ENCODE results near the gene ACER3.
A peak's percentile ranks its signal among the peaks of the same experiment; 100 is the strongest.

Gene ACER3

DNA sequence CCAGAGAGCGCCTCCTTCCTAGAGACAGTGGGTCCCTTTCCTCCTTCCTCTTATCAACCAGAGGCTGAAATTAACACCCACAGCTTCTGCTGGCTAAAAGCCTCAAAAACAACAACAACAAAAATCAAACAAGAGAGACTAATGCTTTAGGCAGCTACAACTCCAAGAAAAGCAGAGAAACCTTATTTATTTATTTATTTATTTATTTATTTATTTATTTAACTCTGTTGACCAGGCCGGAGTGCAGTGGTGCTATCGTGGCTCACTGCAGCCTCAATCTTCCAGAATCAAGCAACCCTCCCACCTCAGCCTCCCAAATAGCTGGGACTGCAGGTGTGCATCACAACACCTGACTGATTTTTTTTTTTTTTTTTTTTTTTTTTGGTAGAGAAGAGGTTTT is 170.9 kb downstream of the ACER3 start:
- H3K36me3 Mint-ChIP-seq (ENCODE audit: low read depth), result no peaks in the 10 kb centered on the region
- H3K27me3 Mint-ChIP-seq (ENCODE audit: low read depth), result peaks cover 14% of the 10 kb centered on the region
- no peaks in the 10 kb centered on the region for H3K4me1 Mint-ChIP-seq
- TF ChIP-seq, protein P1, sequence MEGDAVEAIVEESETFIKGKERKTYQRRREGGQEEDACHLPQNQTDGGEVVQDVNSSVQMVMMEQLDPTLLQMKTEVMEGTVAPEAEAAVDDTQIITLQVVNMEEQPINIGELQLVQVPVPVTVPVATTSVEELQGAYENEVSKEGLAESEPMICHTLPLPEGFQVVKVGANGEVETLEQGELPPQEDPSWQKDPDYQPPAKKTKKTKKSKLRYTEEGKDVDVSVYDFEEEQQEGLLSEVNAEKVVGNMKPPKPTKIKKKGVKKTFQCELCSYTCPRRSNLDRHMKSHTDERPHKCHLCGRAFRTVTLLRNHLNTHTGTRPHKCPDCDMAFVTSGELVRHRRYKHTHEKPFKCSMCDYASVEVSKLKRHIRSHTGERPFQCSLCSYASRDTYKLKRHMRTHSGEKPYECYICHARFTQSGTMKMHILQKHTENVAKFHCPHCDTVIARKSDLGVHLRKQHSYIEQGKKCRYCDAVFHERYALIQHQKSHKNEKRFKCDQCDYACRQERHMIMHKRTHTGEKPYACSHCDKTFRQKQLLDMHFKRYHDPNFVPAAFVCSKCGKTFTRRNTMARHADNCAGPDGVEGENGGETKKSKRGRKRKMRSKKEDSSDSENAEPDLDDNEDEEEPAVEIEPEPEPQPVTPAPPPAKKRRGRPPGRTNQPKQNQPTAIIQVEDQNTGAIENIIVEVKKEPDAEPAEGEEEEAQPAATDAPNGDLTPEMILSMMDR (IDR thresholded peaks at IDR 0.05; ENCODE audit: unreplicated experiment in 3 of 3), result no peak
- H3K27ac Mint-ChIP-seq, result no peak overlapping the region
- H3K9me3 Mint-ChIP-seq, result no peaks in the 10 kb centered on the region
- no peak overlapping the region for H3K4me3 Mint-ChIP-seq

DNA sequence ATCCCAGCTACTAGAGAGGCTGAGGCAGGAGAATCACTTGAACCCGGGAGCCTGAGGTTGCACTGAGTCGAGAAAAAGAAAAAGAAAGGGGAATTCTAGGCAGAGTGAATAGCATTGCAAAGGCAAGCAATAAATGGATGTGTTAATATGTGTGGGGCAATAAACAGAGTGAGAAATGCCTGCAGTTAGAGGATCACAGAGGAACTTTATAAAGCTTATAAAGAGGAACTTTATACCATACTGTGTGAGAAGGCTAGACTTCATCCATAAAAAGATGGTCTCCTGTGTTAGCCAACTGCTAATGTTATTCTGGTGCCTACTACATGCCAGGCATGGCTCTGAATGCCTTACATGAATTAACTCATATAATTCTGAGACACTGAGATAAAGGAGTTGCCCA is 174.3 kb downstream of the ACER3 start:
- Mint-ChIP-seq H3K27ac (no peak overlapping the region), H3K27me3 (ENCODE audit: low read depth) (peaks cover 31% of the 10 kb centered on the region), H3K4me3 (no peak overlapping the region), H3K4me1 (no peaks in the 10 kb centered on the region), H3K9me3 (no peaks in the 10 kb centered on the region), H3K36me3 (ENCODE audit: low read depth) (no peaks in the 10 kb centered on the region)
- TF ChIP-seq, protein P1 (IDR thresholded peaks at IDR 0.05; ENCODE audit: unreplicated experiment in 3 of 3), result no peak

DNA sequence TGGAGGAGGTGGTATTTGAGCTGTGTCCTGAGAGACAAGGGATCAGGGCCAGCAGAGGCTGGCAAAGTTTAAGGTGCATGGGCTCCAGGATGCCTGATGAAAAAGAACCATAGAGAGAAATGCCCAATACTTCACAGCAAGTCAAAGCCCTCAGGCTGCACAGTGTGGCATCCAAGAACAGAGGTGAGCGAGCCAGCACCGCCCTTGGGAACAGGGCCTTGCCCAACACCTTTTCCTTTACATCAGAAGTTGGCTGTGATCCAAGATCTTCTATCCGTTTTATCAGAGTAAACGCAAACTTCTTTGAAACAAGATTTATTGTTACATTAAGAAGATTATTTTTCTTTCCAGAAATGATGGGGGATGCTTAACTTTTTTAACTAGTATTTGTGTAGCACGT is 174.9 kb downstream of the ACER3 start:
- TF ChIP-seq, protein P1 (IDR thresholded peaks at IDR 0.05; ENCODE audit: unreplicated experiment in 3 of 3), result no peak
- Mint-ChIP-seq H3K4me3 (no peak overlapping the region), H3K9me3 (no peaks in the 10 kb centered on the region), H3K36me3 (ENCODE audit: low read depth) (no peaks in the 10 kb centered on the region), H3K27ac (no peak overlapping the region), H3K4me1 (no peaks in the 10 kb centered on the region), H3K27me3 (ENCODE audit: low read depth) (peaks cover 33% of the 10 kb centered on the region)

DNA sequence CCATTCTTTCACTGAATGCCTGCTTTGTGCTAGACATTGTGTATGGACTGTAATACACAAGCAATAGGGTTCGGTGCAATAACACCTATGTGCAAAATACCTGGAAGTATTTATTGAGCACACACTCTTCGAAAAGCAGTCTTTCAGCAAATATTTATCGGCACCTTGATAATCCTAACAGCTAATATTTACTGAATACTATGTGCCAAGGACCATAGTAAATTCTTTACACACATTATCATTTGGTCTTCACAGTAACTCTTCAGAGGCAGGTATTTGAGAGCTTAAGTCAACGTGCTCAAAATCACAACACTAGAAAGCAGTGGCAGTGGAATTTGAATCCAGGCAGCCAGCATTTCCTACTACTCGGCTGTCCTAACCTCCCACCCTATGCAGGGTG is 175.7 kb downstream of the ACER3 start:
- Mint-ChIP-seq H3K27me3 (ENCODE audit: low read depth) (peaks cover 40% of the 10 kb centered on the region), H3K9me3 (no peaks in the 10 kb centered on the region), H3K4me3 (no peak overlapping the region), H3K27ac (no peak overlapping the region), H3K4me1 (no peaks in the 10 kb centered on the region), H3K36me3 (ENCODE audit: low read depth) (no peaks in the 10 kb centered on the region)
- TF ChIP-seq, protein P1 (IDR thresholded peaks at IDR 0.05; ENCODE audit: unreplicated experiment in 3 of 3), result no peak

DNA sequence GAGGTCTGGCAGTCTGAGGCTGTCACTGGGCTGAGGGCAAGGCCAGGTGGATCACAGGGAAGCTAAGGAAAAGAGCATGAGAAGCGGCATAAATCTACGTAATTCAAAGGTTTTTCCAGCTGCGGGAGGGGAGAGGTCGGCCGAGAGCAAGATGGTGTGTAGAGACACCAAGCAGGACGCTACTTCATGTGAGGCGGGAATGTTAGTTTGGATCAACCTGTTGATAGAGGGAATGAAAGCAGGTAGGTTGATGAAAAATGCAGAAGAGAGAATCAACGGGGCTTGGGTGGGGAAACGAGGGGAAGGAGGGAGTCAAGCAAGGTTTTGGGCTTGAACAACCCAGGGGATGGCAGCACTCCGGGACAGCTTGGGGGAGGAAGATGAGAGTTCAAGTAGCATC is 176.3 kb downstream of the ACER3 start:
- H3K27me3 Mint-ChIP-seq (ENCODE audit: low read depth), result peaks cover 46% of the 10 kb centered on the region
- no peaks in the 10 kb centered on the region for H3K36me3 Mint-ChIP-seq (ENCODE audit: low read depth)
- H3K9me3 Mint-ChIP-seq, result no peaks in the 10 kb centered on the region
- no peaks in the 10 kb centered on the region for H3K4me1 Mint-ChIP-seq
- H3K4me3 Mint-ChIP-seq, result peak overlapping the region in 1 of 3 experiments; percentile 1
- TF ChIP-seq, protein P1 (IDR thresholded peaks at IDR 0.05; ENCODE audit: unreplicated experiment in 3 of 3), result no peak
- no peak overlapping the region for H3K27ac Mint-ChIP-seq

DNA sequence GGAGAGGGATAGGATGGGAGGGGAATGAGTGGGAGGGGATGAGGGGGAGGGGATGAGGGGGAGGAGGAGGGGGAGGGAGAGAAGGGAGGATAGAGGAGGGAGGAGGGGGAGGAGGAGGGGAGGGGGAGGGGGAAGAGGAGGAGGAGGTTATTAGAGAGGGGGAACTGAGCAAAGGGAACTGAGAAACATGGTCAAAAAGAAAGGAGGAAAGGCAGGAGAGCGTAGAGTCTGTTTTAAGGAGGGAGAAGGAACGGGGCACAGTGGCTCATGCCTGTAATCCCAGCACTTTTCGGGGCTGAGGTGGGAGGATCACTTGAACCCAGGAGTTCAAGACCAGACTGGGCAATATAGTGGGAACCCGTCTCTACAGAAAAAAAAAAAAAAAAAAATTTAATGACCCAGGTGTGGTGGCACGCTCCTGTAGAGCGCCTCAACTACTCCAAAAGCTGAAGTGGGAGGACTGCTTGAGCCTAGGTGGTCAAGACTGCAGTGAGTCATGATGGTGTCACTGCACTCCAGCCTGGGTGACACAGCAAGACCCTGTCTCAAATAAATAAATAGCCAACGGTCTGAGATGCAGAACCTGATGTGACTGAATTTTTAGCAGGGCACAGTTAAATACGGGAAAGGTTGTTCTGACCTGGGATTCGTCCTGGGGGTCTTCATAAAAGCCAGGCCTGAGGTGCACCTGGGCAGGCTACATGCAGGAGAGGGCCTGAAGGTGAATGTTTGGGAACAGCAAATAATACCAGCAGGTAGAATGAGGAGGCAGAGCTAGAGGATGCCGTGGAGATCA is 177.5 kb downstream of the ACER3 start:
- Mint-ChIP-seq H3K36me3 (ENCODE audit: low read depth) (no peaks in the 10 kb centered on the region), H3K27me3 (ENCODE audit: low read depth) (peaks cover 51% of the 10 kb centered on the region), H3K4me1 (no peaks in the 10 kb centered on the region), H3K9me3 (no peaks in the 10 kb centered on the region), H3K4me3 (peak overlapping the region; percentile 18 to 63 (median 28)), H3K27ac (no peak overlapping the region)
- TF ChIP-seq, protein P1 (IDR thresholded peaks at IDR 0.05; ENCODE audit: unreplicated experiment in 3 of 3), result no peak

All from nephron (organoid).